Lower lobe of right lung (tissue), 2 donors: ENCODE results near the gene NRG2. TPM values are rescaled to one million over a fixed set of nuclear protein-coding genes. Genes with fewer than 3 reads are reported as not detected.

ENCODE experiments used
- ATAC-seq, 2 donors: fragments of 200-7000 bp; cut with Tn5 transposase; one replicate each; pipeline ENCODE4 v1.9.1; 2020 to 2022; ENCODE audit warnings: mild to moderate bottlenecking in 2 of 2, moderate library complexity in 2 of 2
- DNase-seq: peaks from one replicate; pipeline ENCODE4 v3.0.0-alpha.2; 2020
- H3K27ac ChIP-seq: fragments of 200-600 bp; one replicate; pipeline ENCODE4 v1.8.0; 2022
- H3K27me3 ChIP-seq: fragments of 200-600 bp; one replicate; pipeline ENCODE4 v1.8.0; 2022; ENCODE audit warnings: low read depth
- H3K36me3 ChIP-seq: fragments of 200-600 bp; one replicate; pipeline ENCODE4 v1.8.0; 2022; ENCODE audit warnings: mild to moderate bottlenecking
- H3K4me1 ChIP-seq: fragments of 200-600 bp; one replicate; pipeline ENCODE4 v1.8.0; 2022
- H3K4me3 ChIP-seq: fragments of 200-600 bp; one replicate; pipeline ENCODE4 v1.8.0; 2022; ENCODE audit warnings: mild to moderate bottlenecking
- H3K9me3 ChIP-seq: fragments of 200-600 bp; one replicate; pipeline ENCODE4 v1.8.0; 2022
- CTCF ChIP-seq: fragments of 200-600 bp; IDR thresholded peaks from one replicate; pipeline ENCODE4 v1.8.0; 2022; ENCODE audit warnings: antibody characterized with exemption, mild to moderate bottlenecking
- intact Hi-C: fragments of 100-400 bp; cut with DNase I; formaldehyde crosslinking; loops from one replicate; pipeline ENCODE4 v1.11.0; 2022
- total RNA-seq: library from RNA; stranded (reverse); fragmentation: NEBNext Ultra II Directional; extraction: Animal tissue kit (Norgen Biotek cat#: 25700); gene quantifications from one replicate; pipeline ENCODE4 v1.2.1, GENCODE V29; 2021
- donor health status: DM: no; HTN: yes; CAD: no; lungs with severe emphysema.

NRG2 gene
- total RNA-seq, 1 donor from 2014 or later, result 1.6 TPM

- Histone ChIP-seq H3K27me3 (no peaks in the 10 kb centered on the region), H3K9me3 (no peaks in the 10 kb centered on the region), H3K36me3 (no peaks in the 10 kb centered on the region), H3K4me3 (no peak overlapping the region), H3K4me1 (no peaks in the 10 kb centered on the region), H3K27ac (no peak overlapping the region)
- intact Hi-C loops, result no loop called here
- TF ChIP-seq CTCF, result no peak
- ATAC-seq, result no peak
- no peak for DNase-seq
Observed at GRCh38 chr5:140003519-140003918, 39.6 kb downstream of the NRG2 start.

DNA sequence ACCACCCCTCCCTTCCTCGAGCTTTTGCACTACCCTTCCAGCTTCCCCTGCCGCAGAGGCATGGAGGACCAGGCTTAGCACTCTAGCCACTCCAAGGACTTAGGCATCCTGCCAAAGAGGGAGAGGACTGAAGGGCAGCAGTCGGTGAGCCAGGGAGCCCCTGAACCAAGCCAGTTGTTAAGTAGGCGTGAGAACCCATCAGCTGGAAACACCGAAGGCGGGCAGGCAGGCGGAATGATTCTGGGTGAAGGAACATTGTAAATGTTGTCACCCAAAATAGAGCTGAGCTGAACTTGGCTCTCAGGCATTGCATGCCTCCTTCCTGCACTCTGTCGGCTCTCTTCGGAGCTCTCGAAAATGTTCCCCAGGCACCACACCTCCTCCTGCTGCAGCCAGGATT lies 42.8 kb downstream of the NRG2 start:
- DNase-seq, result peak; percentile 46
- Histone ChIP-seq H3K9me3 (no peaks in the 10 kb centered on the region), H3K27me3 (no peaks in the 10 kb centered on the region), H3K4me1 (no peaks in the 10 kb centered on the region), H3K4me3 (no peak overlapping the region), H3K27ac (no peak overlapping the region), H3K36me3 (no peaks in the 10 kb centered on the region)
- no peak for TF ChIP-seq CTCF
- ATAC-seq, result peak; percentile 54 to 66
- intact Hi-C loops, result no loop called here

DNA sequence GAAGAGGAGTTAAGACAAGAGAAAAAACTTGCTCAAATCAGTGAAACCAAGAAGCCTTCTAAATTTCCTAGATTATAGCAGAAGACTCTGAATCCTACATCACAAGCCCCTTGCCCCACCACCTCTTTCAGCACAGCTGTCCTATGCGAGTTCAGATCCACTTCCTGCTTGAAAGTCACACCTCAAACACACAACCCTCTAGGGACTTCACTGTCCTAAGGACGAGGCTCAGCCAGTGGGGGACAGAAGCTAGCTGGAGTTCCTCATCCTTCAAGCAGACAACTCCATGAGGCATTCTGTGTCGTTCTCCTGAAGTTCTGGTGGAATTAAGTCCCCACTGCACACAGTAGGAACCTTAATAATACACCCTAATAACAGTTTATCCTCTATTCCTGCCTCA lies 44.3 kb downstream of the NRG2 start:
- TF ChIP-seq CTCF, result no peak
- H3K27me3 ChIP-seq, result no peaks in the 10 kb centered on the region
- no peaks in the 10 kb centered on the region for H3K9me3 ChIP-seq
- DNase-seq, result no peak
- no peak overlapping the region for H3K27ac ChIP-seq
- ATAC-seq, result no peak
- intact Hi-C loops, result no loop called here
- H3K4me1 ChIP-seq, result no peaks in the 10 kb centered on the region
- H3K36me3 ChIP-seq, result no peaks in the 10 kb centered on the region
- H3K4me3 ChIP-seq, result no peak overlapping the region

DNA sequence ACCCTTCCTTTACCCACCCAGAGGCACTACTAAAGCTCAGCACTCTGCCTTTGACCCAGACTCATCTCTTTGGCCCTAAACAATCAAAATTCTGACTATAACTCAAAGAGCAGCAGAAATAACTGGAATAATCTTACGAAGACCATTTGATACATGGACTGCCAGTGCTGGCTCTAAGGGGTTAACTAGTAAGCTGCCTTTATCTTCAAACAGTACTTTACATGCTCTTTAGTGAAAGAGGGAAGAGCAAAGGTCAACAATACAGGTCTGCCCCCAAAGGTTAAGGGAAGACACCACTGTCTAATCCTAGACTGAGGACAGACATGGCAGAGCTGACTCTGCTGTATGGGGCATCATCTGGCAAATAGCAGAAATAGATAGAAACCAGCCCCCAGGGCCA lies 45.8 kb downstream of the NRG2 start:
- DNase-seq (no peak), ATAC-seq (no peak)
- intact Hi-C loops, result no loop called here
- H3K36me3 ChIP-seq, result no peaks in the 10 kb centered on the region
- H3K9me3 ChIP-seq, result no peaks in the 10 kb centered on the region
- H3K4me1 ChIP-seq, result no peaks in the 10 kb centered on the region
- H3K27me3 ChIP-seq, result no peaks in the 10 kb centered on the region
- H3K4me3 ChIP-seq, result no peak overlapping the region
- no peak for TF ChIP-seq CTCF
- H3K27ac ChIP-seq, result no peak overlapping the region

- Histone ChIP-seq H3K27ac (no peak overlapping the region), H3K36me3 (no peaks in the 10 kb centered on the region), H3K4me1 (no peaks in the 10 kb centered on the region), H3K9me3 (no peaks in the 10 kb centered on the region), H3K4me3 (no peak overlapping the region), H3K27me3 (no peaks in the 10 kb centered on the region)
- DNase-seq (no peak), ATAC-seq (no peak)
- intact Hi-C loops, result no loop called here
- no peak for TF ChIP-seq CTCF
Observed at GRCh38 chr5:139995929-139996328, 47.2 kb downstream of the NRG2 start.

- H3K4me3 ChIP-seq, result no peak overlapping the region
- H3K4me1 ChIP-seq, result no peaks in the 10 kb centered on the region
- no peaks in the 10 kb centered on the region for H3K9me3 ChIP-seq
- no peak for DNase-seq
- no peak for TF ChIP-seq CTCF
- no peaks in the 10 kb centered on the region for H3K27me3 ChIP-seq
- intact Hi-C loops, result no loop called here
- no peak for ATAC-seq
- no peak overlapping the region for H3K27ac ChIP-seq
- H3K36me3 ChIP-seq, result no peaks in the 10 kb centered on the region
Observed at GRCh38 chr5:139994234-139994633, 48.9 kb downstream of the NRG2 start.
